Measurements from ENCODE around the gene FAM20C.

- no peak for TF ChIP-seq CTCF (IDR thresholded peaks at IDR 0.05)
- TF ChIP-seq POLR2A (IDR thresholded peaks at IDR 0.05), result no peak
Observed at GRCh38 chr7:268991-269390, 76.6 kb downstream of the FAM20C start.
